Erythroblast (primary cell): ENCODE data around the gene PRPSAP1.

Source experiments
- GATA1 ChIP-seq: IDR thresholded peaks from 2 replicates; pipeline ENCODE4 v1.6.1; 2011; ENCODE audit warnings: low read depth, mild to moderate bottlenecking, control low read depth, low read length, moderate library complexity
- POLR2A ChIP-seq: IDR thresholded peaks from 2 replicates; pipeline ENCODE4 v1.6.1; 2011; ENCODE audit warnings: mild to moderate bottlenecking, low read length

DNA sequence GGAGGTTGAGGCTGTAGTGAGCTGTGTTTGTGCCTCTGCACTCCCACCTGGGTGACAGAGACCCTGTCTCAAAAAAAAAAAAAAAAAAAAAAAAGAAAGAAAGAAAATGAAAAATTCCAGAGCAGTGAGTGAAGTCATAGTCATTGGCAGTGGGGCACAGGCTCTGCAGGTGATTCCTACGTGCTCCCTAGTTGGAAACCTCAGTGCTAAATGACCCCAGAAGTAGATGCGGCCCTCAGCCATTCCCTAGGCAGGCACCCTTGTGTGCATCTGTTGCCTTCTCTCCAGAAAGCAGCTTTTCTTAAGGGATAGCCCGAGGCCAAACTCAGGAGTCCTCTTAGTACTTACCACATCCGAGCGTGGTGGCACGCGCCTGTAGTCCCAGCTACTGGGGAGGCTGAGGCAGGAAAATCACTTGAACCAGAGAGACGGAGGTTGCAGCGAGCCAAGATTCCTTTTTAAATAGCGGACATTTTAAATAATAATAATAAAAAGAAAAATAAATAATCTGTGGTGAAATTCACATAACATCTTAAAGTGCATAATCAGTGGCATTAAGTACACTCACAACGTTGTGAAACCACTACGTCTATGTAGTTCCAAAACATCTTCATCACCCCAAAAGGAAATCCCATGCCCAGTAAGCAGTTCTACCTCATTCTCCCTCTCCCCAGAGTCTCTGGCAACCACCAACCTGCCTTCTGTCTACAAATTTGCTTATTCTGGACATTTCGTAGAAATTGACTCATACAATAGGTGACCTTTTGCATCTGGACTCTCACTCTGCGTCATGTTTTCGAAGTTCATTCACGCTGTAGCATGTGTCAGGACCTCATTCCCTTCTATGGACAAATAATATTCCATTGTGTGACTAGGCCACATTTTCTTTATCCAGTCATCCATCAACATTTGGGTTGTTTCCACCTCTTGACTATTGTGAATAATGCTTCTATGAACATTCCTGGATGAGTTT, 18.2 kb upstream of the PRPSAP1 start:
- no peak for TF ChIP-seq POLR2A
- no peak for TF ChIP-seq GATA1
